Adipocyte (in vitro differentiated cells): ENCODE results near the gene RBPJL.
A peak's percentile ranks its signal among the peaks of the same experiment; 100 is the strongest.
"Not testable (repeated sequence)": the region's sequence is repeated elsewhere in the genome, so short reads cannot be mapped to it uniquely, and the experiment has no call there.

Source experiments
- DNase-seq: peaks from one replicate; pipeline ENCODE4 v3.0.0-alpha.2; 2015; ENCODE audit warnings: low read depth
- H3K27me3 ChIP-seq: replicated peaks from 2 replicates; pipeline ENCODE4 v1.7.0; 2013; ENCODE audit warnings: mild to moderate bottlenecking, low read length, moderate library complexity; ENCODE audit not compliant: control insufficient read depth, insufficient read depth
- H3K36me3 ChIP-seq: 2 replicates; pipeline ENCODE4 v1.7.0; 2013; ENCODE audit warnings: low read length, mild to moderate bottlenecking, moderate library complexity; ENCODE audit not compliant: control insufficient read depth, insufficient read depth, severe bottlenecking
- H3K4me1 ChIP-seq: 2 replicates; pipeline ENCODE4 v1.7.0; 2013; ENCODE audit warnings: mild to moderate bottlenecking, low read length, moderate library complexity; ENCODE audit not compliant: control insufficient read depth, insufficient read depth
- H3K4me3 ChIP-seq: 2 replicates; pipeline ENCODE4 v1.7.0; 2013; ENCODE audit warnings: mild to moderate bottlenecking, low read length, moderate library complexity
- H3K9ac ChIP-seq: 2 replicates; pipeline ENCODE4 v1.7.0; 2013; ENCODE audit warnings: mild to moderate bottlenecking, low read length, moderate library complexity
- H3K9me3 ChIP-seq: 2 replicates; pipeline ENCODE4 v1.7.0; 2013; ENCODE audit warnings: mild to moderate bottlenecking, low read length, moderate library complexity; ENCODE audit not compliant: control insufficient read depth

The RBPJL gene

DNA sequence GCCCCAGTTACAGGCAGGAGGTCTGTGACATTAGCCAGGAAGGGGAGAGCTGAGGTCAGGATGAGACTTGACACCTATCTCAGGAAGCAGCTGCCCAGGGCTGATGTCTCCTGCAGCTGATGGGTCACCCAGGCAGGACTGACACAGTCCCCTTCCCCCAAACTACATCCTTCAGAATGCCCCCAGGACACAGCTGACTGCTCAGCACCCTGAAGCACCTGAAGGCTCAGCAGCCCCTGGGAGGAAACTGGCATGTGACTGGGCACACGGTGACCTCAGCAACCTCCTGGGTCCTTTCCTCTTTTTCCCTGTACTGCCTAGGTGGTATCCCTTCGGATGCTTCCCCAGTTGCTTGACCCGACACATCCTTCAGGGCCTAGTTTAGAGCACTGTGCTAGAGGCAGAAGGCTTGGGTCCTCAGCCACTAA lies 39.7 kb downstream of the RBPJL start:
- Histone ChIP-seq H3K9me3 (no peaks in the 10 kb centered on the region), H3K4me3 (peak overlapping the region; percentile 95), H3K4me1 (peaks cover 72% of the 10 kb centered on the region), H3K9ac (peak overlapping the region; percentile 93), H3K36me3 (no peaks in the 10 kb centered on the region), H3K27me3 (no peaks in the 10 kb centered on the region)
- no peak for DNase-seq

DNA sequence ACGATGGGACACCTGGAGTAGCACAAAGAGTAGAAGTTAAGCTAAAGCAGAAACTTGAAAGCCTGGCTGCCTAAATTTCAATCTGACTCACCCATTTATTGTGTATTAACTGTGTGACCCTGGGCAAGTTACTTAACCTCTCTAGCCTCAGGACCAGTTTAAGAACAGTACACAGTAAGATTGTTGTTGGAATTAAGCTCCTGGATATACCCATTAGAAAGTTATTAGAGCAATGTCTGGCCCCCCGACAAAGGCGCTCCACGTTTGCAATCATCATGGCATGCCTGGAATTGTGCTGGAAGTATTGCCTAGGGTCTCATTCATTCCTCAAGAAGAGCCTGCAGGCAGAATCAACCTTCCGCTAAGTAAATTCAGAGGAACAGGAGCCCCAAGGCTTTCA lies 40.2 kb downstream of the RBPJL start:
- peak; percentile 31 for DNase-seq

DNA sequence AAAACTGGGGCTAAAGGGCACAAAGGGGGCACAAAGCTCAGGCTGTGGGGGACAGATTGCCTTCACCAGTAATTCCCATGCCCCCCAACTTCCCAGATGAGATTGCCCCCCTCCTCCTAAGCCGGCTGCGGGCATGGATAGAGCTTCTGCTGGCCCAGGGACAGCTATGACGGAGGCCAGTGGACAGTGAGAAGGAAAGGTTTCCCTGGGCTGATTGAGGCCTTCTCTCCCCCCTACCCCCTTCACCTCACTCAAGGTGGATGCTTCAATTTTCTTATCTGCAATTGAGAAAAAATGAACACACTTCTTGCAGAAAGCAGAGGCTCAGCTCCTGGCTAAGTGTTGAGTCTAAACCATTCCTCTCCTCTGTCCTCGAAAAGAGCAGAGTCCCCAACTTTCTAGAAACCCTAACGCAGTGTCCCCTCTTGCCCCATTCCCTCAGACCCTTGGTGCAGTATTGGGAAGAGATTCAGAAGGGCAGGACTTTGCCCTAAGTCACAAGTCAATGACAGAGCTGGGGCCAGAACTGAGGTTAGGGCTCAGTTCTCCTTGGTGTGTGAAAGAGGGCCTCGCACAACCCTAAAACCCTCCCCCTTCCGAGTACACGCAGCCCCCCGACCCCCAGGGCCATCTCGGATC lies 40.8 kb downstream of the RBPJL start:
- Histone ChIP-seq H3K27me3 (no peaks in the 10 kb centered on the region), H3K4me1 (peaks cover 61% of the 10 kb centered on the region), H3K9me3 (no peaks in the 10 kb centered on the region), H3K36me3 (no peaks in the 10 kb centered on the region), H3K9ac (peak overlapping the region; percentile 93), H3K4me3 (peak overlapping the region; percentile 95)
- peak; percentile 43 for DNase-seq

More for the DNA sequence above, 40.2 kb downstream of the RBPJL start:
- peak overlapping the region; percentile 93 for H3K9ac ChIP-seq
- peak overlapping the region; percentile 95 for H3K4me3 ChIP-seq
- H3K9me3 ChIP-seq = no peaks in the 10 kb centered on the region
- H3K36me3 ChIP-seq = no peaks in the 10 kb centered on the region
- H3K4me1 ChIP-seq = peaks cover 66% of the 10 kb centered on the region
- no peaks in the 10 kb centered on the region for H3K27me3 ChIP-seq

DNA sequence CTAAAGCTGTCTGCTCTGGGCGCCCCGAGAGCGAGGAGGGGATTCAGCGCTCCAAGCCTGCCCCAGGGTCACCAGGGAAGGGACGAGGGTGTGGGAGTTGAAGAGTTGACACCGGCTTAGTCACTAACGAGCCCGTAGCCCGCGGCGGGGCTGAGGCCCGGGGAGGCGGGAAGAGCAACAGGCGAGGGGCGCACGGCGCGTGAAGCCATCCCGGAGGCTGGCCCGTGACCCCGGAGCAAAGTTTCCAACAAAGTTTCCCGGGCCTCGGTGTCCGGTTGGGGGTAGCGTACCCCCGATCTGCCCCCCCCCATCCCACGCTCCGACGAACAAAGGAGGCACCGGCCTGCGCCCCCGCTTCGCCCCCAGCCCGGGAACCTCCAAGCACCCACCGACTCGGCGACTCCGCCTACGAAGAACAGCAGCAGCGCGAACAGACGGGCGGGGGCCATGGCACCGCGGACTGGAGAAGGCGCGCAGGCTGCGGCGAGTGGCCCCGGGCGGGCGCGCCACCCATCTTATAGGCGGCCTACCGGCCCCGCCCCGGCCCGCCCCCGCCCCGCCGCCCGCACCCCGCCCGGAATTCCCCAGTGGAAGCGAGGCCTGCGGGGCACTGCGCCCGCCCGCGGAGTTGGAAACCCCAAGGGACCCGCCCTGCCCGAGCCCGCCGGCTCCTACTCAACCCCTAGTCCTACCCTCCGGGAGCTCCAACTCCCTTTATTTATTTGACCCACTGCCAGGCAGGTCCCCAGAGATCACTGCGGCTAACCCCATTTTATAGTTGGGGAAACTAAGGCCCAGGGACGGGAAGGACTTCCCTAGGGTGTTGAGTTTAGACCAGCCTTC lies 41.5 kb downstream of the RBPJL start, which contains the start of gene SDC4:
Gene SDC4 (minus strand): TSS at position 489 of the 843 bp plus-strand sequence. CDS start 40 bp downstream, at position 449.
- Histone ChIP-seq H3K27me3 (no peaks in the 10 kb centered on the region), H3K36me3 (no peaks in the 10 kb centered on the region), H3K4me3 (peak within 1 kb of the TSS; percentile 95), H3K9me3 (no peaks in the 10 kb centered on the region), H3K4me1 (peaks cover 53% of the 10 kb centered on the region), H3K9ac (peak within 1 kb of the TSS; percentile 93)
- DNase-seq = peak; percentile 88

DNA sequence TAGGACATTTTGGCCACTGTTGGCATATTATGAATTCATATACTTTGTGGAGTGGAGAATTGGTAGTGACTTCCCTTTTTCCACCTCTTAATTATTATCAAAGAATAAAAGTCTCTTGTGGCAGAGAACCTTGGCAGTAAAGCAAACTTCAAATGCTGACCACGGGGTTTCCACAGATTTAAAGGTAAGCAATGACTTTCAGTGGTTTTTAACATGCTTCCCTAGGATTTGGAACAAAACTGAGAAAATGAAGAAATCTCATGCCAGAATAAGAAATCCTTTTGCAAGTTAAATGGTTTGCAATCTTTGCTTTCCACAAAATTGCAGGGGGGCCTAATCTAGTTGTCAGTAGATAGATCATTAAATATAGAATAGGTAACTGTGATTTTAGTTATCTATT lies 43.6 kb downstream of the RBPJL start:
- no peak for DNase-seq
- Histone ChIP-seq H3K9ac (no peak overlapping the region), H3K36me3 (no peaks in the 10 kb centered on the region), H3K27me3 (no peaks in the 10 kb centered on the region), H3K9me3 (no peaks in the 10 kb centered on the region), H3K4me1 (peaks cover 43% of the 10 kb centered on the region), H3K4me3 (no peak overlapping the region)

DNA sequence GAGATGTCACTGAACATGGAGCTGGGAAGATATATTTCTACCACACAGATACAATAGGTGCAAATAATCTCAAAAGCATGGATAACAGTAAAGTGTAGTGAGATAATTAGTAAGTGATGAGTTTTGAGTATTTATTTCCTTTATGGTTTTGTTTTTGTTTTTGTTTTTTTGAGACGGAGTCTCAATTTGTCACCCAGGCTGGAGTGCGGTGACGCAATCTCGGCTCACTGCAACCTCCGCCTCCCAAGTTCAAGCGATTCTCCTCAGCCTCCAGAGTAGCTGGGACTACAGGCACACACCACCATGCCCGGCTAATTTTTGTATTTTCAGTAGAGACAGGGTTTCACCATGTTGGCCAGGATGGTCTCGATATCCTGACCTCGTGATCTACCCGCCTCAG lies 44.2 kb downstream of the RBPJL start:
- H3K9me3 ChIP-seq, H3K36me3 ChIP-seq, H3K27me3 ChIP-seq, H3K9ac ChIP-seq, DNase-seq, H3K4me3 ChIP-seq: not testable (repeated sequence)
- H3K4me1 ChIP-seq = peaks cover 43% of the 10 kb centered on the region

DNA sequence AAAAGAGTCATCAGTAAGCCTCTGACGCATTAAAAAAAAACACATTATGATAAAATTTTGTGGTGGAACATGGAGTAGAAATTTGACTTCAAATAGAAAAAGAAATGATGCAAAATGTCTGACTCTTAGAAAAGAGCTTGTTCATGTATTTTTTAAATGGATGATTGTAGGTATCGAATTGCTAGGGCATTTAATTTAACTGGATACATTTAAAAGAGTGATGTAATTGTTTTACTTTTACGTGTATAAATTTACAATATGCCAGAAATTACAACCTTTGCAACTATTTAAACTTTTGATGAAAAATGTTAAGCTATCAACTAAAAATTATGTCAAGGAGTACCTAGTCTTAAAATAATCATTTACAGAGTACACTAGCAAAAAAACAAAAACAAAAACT lies 46.1 kb downstream of the RBPJL start:
- no peaks in the 10 kb centered on the region for H3K9me3 ChIP-seq

DNA sequence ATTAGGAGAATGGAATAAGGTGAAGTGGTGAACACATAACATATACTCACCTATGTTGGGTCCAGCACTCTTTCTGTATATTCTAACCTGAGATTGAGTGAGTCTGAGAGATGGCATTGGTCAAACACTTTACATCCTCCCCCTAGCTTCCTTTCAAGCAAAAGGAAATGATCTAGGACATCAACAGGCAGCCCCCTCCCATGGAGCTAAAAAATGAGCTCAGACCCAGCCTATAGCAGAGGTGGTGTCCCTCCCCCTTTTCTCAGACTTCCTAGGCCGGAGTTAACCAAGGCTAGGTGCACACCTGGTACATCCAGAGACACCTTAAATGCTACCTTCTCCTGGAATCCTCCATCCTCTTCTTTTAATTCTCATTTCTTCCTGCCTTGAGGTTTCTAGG lies 47.1 kb downstream of the RBPJL start:
- peaks cover 34% of the 10 kb centered on the region for H3K4me1 ChIP-seq
- no peak overlapping the region for H3K4me3 ChIP-seq
- no peaks in the 10 kb centered on the region for H3K9me3 ChIP-seq
- H3K9ac ChIP-seq = no peak overlapping the region
- DNase-seq = no peak
- H3K27me3 ChIP-seq = no peaks in the 10 kb centered on the region
- no peaks in the 10 kb centered on the region for H3K36me3 ChIP-seq

More for the DNA sequence above, 46.1 kb downstream of the RBPJL start:
- DNase-seq = no peak
- H3K27me3 ChIP-seq = no peaks in the 10 kb centered on the region
- H3K4me3 ChIP-seq = no peak overlapping the region
- no peaks in the 10 kb centered on the region for H3K36me3 ChIP-seq
- H3K4me1 ChIP-seq = peaks cover 28% of the 10 kb centered on the region
- no peak overlapping the region for H3K9ac ChIP-seq

DNA sequence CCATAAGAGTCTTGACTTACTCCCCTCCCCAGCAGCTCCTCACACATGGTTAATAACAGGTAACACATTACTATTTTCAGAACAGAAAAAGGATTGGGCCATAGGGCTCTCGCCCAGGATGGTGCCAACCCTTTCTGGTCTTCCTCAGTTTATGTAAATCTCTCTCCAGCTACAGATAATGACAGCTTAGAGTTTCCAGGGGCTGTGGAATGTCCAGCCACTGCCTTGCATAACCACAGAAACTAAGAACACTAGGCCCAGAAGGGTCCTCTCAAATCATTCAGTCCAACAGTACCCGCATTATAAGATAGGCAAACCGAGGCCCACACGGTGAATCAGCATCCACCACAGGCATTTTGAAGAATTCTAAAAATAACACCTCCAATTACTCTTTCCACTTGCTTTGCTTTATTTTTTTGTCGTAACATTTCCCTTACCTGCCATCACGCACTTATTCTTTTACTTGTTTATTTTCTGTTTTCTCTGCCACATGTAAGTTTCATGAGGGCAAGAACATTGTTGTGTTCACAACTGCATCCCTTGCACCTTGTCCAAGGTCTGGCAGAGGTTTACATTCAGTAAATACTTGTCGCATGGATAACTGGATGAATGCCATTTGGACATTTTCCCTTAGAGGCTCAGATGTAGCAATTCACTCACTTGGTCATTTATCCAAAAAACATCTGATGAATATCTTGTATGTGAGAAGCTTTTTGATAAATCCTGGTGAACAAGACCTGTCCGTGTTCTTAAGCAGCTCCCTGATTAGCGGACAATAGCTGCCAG lies 48.0 kb downstream of the RBPJL start:
- H3K36me3 ChIP-seq = no peaks in the 10 kb centered on the region
- H3K9me3 ChIP-seq = no peaks in the 10 kb centered on the region
- H3K9ac ChIP-seq = peak overlapping the region; percentile 49
- peaks cover 40% of the 10 kb centered on the region for H3K4me1 ChIP-seq
- H3K27me3 ChIP-seq = no peaks in the 10 kb centered on the region
- peak overlapping the region; percentile 64 for H3K4me3 ChIP-seq
- no peak for DNase-seq

DNA sequence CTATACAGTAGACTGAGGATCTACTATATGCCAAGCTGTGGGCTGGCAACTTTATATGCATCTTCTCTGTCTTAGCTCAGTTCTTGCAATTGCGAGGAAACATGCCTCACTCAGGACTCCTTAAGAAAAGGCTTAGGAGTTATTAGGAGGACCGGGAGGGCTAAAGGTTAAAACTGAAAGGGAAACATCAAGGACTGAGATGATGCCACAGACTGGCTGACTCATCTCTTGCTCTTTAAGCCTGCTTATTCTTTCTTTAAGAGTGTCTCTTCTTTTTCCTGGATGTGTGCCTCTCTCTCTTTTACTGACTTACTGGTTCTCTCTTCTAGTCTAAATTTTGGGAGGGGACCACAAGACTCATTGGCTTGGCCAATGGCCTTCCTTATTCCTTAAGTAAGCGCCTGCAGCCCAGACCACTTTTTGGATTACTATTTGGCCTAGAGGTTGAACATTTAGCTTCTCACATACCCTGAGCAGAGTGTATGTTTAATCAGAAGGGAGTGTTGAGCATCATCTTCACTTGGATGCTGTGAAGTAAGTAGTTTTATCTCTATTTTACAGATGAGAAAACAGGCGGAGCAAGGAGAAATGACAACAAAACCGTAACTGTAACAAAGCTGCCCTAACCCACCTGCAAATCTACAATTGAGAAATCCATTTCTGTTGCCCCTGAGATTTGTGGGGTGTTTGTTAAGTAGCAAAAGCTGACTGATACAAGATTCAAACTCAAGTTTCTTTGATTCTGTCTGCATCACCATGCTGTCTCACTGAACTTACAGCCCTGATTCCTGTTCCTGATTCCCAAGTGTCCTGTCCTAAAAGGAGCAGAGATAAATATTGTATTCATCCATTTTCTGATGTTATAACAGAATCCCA lies 48.8 kb downstream of the RBPJL start:
- no peaks in the 10 kb centered on the region for H3K9me3 ChIP-seq
- no peaks in the 10 kb centered on the region for H3K27me3 ChIP-seq
- H3K9ac ChIP-seq = peak overlapping the region; percentile 49
- peak; percentile 77 for DNase-seq
- peak overlapping the region; percentile 64 for H3K4me3 ChIP-seq
- H3K4me1 ChIP-seq = peaks cover 46% of the 10 kb centered on the region
- no peaks in the 10 kb centered on the region for H3K36me3 ChIP-seq
